HepG2 (cell line): ENCODE results near the gene PRKG1. TPM values are rescaled to one million over a fixed set of nuclear protein-coding genes. Genes with fewer than 3 reads are reported as not detected.

Experiments
- ASH2L ChIP-seq: fragments of 300-600, 200-600 bp; sonication (generic); IDR thresholded peaks from 2 replicates; pipeline ENCODE4 v1.7.0; 2017; ENCODE audit warnings: low read depth, mild to moderate bottlenecking, moderate library complexity, mixed read lengths, low read length; ENCODE audit not compliant: insufficient read length
- EZH2 ChIP-seq: conservative IDR thresholded peaks from 2 replicates; pipeline ENCODE4 v1.6.1; 2012; ENCODE audit warnings: mild to moderate bottlenecking, low read depth, low read length, moderate library complexity
- GTF2F1 ChIP-seq: fragments of 150-350 bp; IDR thresholded peaks from 2 replicates; pipeline ENCODE4 v1.6.1; 2014; ENCODE audit warnings: low read length
- HNRNPH1 ChIP-seq: fragments of 200-400 bp; formaldehyde crosslinking; optimal IDR thresholded peaks from 2 replicates; pipeline ENCODE3; 2017; ENCODE audit warnings: mild to moderate bottlenecking, low read depth, low read length
- ISL2 ChIP-seq: sonication (generic); formaldehyde crosslinking; IDR thresholded peaks from 2 replicates; pipeline ENCODE4 v1.5.0; 2020; ENCODE audit warnings: missing genetic modification reagents
- JUNB ChIP-seq: sonication (generic); formaldehyde crosslinking; IDR thresholded peaks from 2 replicates; pipeline ENCODE4 v1.8.0; 2022; ENCODE audit warnings: missing genetic modification reagents, mild to moderate bottlenecking, borderline replicate concordance
- KLF12 ChIP-seq: sonication (generic); formaldehyde crosslinking; IDR thresholded peaks from 2 replicates; pipeline ENCODE4 v1.4.0; 2020; ENCODE audit warnings: missing genetic modification reagents, borderline replicate concordance
- NCOR1 ChIP-seq: fragments of 200-600 bp; sonication (generic); IDR thresholded peaks from 2 replicates; pipeline ENCODE4 v1.7.0; 2017; ENCODE audit warnings: antibody characterized with exemption, low read length, borderline replicate concordance
- PHF8 ChIP-seq: sonication (generic); formaldehyde crosslinking; IDR thresholded peaks from 2 replicates; pipeline ENCODE4 v1.5.0; 2020; ENCODE audit warnings: missing genetic modification reagents
- SALL2 ChIP-seq: sonication (generic); formaldehyde crosslinking; IDR thresholded peaks from 2 replicates; pipeline ENCODE4 v1.8.1; 2023; ENCODE audit warnings: mild to moderate bottlenecking, missing genetic modification reagents, inconsistent platforms
- SOX5 ChIP-seq: IDR thresholded peaks from 2 replicates; pipeline ENCODE4 v1.6.1; 2016; ENCODE audit warnings: borderline replicate concordance
- TARDBP ChIP-seq: sonication (generic); formaldehyde crosslinking; IDR thresholded peaks from 2 replicates; pipeline ENCODE4 v1.8.0; 2022; ENCODE audit warnings: mild to moderate bottlenecking, missing genetic modification reagents
- ZFP1 ChIP-seq: IDR thresholded peaks from 2 replicates; pipeline ENCODE4 v1.6.1; 2016
- ZNF552 ChIP-seq: sonication (generic); formaldehyde crosslinking; IDR thresholded peaks from 2 replicates; pipeline ENCODE4 v1.9.0; 2022; ENCODE audit warnings: missing genetic modification reagents, mild to moderate bottlenecking, borderline replicate concordance
- ZNF556 ChIP-seq: sonication (generic); formaldehyde crosslinking; IDR thresholded peaks from 2 replicates; pipeline ENCODE4 v1.4.0; 2020; ENCODE audit warnings: mild to moderate bottlenecking, missing genetic modification reagents, borderline replicate concordance
- ZNF563 ChIP-seq: sonication (generic); formaldehyde crosslinking; IDR thresholded peaks from 2 replicates; pipeline ENCODE4 v1.8.0; 2022; ENCODE audit warnings: mild to moderate bottlenecking, moderate library complexity, missing genetic modification reagents
- ZNF747 ChIP-seq: sonication (generic); formaldehyde crosslinking; IDR thresholded peaks from 2 replicates; pipeline ENCODE4 v1.8.1; 2023; ENCODE audit warnings: missing genetic modification reagents, mild to moderate bottlenecking, borderline replicate concordance
- ZSCAN12 ChIP-seq: sonication (generic); formaldehyde crosslinking; IDR thresholded peaks from 2 replicates; pipeline ENCODE4 v1.9.0; 2021; ENCODE audit warnings: mild to moderate bottlenecking, missing genetic modification reagents
- polyA plus RNA-seq, 8 experiments: library from polyadenylated mRNA; depleted of rRNA in 3 of 8; stranded (reverse) in 7 of 8; unstranded in 1 of 8; fragments of >200 nt; fragmentation: Illumina TruSeq in 4 of 8; extraction: Trizol in 4 of 8; gene quantifications; 2 replicates each; pipeline versions ENCODE4 v1.2.1 to v1.2.3, GENCODE V29; 2011 to 2016; ENCODE audit warnings: low read depth in 4 of 8, missing spikeins in 1 of 8, mixed read lengths in 1 of 8; ENCODE audit not compliant: insufficient read depth in 1 of 8
- total RNA-seq, 5 experiments: library from RNA; depleted of rRNA; stranded (reverse); fragments of >200 nt; fragmentation: Illumina TruSeq; extraction: Trizol; gene quantifications; 2 replicates each; pipeline ENCODE4 v1.2.3, GENCODE V29; 2016; ENCODE audit warnings: low read depth in 1 of 5
- TF ChIP-seq, protein P1 (sequence below): sonication (generic); formaldehyde crosslinking; IDR thresholded peaks from 2 replicates; pipeline ENCODE4 v1.5.0; 2020; ENCODE audit warnings: mild to moderate bottlenecking, missing genetic modification reagents, borderline replicate concordance
- TF ChIP-seq, protein P2 (sequence below): sonication (generic); formaldehyde crosslinking; IDR thresholded peaks from 2 replicates; pipeline ENCODE4 v1.8.0; 2023; ENCODE audit warnings: mild to moderate bottlenecking, missing genetic modification reagents
- TF ChIP-seq, protein P3 (sequence below): sonication (generic); formaldehyde crosslinking; conservative IDR thresholded peaks from 2 replicates; pipeline ENCODE4 v1.8.0; 2022; ENCODE audit warnings: mild to moderate bottlenecking, moderate library complexity, missing genetic modification reagents

Gene PRKG1
- total and polyA plus RNA-seq, 2 of the 13 experiments (the other 11 are each of a cell fraction or from before 2014, with no cell fraction given): 0.01 TPM; not detected in 1

DNA sequence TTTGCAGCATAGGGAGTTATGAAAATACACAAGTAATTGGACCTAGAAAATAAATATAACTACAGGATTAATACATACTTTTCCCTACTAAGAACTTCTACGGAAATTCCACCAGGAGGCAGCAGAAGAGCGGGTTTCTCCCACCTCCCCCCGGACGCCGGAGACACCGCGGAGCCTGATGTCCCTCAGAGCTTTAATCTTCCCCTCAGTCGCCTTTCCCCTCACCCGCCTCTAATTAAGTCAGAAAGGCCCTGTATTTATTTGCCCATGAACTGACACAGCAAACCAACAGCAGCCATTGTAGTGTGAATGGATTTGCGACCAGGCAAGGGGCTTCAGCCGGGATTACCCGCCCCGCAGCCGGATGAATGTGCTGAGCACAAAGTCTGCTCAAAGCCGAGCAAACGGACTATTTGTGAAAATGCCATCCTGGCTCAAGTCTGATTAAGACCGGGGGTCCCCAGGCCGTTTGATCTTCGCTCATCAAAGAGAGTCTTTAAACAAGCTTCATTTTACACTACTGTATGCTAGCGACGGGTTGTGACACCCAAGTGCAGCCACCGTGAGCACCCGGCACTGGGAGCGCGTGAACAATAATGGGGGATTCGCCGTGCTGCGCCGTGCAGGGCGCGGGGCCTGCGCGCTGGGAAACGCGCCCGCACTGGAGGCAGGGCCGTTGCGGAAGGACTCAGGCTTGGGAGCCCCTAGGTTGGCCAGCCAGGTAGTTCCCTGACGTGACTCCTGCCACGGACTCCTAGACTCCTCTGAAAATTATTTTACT, 1234.2 kb downstream of the PRKG1 start (continued):
- TF ChIP-seq, protein P1, sequence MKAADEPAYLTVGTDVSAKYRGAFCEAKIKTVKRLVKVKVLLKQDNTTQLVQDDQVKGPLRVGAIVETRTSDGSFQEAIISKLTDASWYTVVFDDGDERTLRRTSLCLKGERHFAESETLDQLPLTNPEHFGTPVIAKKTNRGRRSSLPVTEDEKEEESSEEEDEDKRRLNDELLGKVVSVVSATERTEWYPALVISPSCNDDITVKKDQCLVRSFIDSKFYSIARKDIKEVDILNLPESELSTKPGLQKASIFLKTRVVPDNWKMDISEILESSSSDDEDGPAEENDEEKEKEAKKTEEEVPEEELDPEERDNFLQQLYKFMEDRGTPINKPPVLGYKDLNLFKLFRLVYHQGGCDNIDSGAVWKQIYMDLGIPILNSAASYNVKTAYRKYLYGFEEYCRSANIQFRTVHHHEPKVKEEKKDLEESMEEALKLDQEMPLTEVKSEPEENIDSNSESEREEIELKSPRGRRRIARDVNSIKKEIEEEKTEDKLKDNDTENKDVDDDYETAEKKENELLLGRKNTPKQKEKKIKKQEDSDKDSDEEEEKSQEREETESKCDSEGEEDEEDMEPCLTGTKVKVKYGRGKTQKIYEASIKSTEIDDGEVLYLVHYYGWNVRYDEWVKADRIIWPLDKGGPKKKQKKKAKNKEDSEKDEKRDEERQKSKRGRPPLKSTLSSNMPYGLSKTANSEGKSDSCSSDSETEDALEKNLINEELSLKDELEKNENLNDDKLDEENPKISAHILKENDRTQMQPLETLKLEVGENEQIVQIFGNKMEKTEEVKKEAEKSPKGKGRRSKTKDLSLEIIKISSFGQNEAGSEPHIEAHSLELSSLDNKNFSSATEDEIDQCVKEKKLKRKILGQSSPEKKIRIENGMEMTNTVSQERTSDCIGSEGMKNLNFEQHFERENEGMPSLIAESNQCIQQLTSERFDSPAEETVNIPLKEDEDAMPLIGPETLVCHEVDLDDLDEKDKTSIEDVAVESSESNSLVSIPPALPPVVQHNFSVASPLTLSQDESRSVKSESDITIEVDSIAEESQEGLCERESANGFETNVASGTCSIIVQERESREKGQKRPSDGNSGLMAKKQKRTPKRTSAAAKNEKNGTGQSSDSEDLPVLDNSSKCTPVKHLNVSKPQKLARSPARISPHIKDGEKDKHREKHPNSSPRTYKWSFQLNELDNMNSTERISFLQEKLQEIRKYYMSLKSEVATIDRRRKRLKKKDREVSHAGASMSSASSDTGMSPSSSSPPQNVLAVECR (CRISPR knock-in tag): peak; percentile 53; the same call in 1 of the 2 replicates
- peak; percentile 73; the same call in 1 of the 2 replicates for TF ChIP-seq EZH2
- TF ChIP-seq KLF12 (CRISPR knock-in tag): 0 out of 2 replicates have a peak, but pooled peaks have one; percentile 33
- TF ChIP-seq, protein P2, sequence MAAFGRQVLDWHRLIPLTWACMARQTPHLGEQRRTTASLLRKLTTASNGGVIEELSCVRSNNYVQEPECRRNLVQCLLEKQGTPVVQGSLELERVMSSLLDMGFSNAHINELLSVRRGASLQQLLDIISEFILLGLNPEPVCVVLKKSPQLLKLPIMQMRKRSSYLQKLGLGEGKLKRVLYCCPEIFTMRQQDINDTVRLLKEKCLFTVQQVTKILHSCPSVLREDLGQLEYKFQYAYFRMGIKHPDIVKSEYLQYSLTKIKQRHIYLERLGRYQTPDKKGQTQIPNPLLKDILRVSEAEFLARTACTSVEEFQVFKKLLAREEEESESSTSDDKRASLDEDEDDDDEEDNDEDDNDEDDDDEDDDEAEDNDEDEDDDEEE (CRISPR knock-in tag): peak; percentile 69
- no peak for TF ChIP-seq HNRNPH1
- TF ChIP-seq ZNF556 (CRISPR knock-in tag): no peak
- TF ChIP-seq SALL2 (CRISPR knock-in tag): peak; percentile 70; the same call in 1 of the 2 replicates
- 0 out of 2 replicates have a peak, but pooled peaks have one; percentile 37 for TF ChIP-seq NCOR1
- TF ChIP-seq TARDBP (CRISPR knock-in tag): peak; percentile 39; the same call in 1 of the 2 replicates
- peak; percentile 68 for TF ChIP-seq ZNF563
- TF ChIP-seq ZSCAN12: 0 out of 2 replicates have a peak, but pooled peaks have one; percentile 70
- TF ChIP-seq ZFP1 (CRISPR knock-in tag): no peak
- TF ChIP-seq SOX5 (CRISPR knock-in tag): peak; percentile 44; the same call in 1 of the 2 replicates
- no peak for TF ChIP-seq ZNF552
- no peak for TF ChIP-seq JUNB (CRISPR knock-in tag)
- peak; percentile 80 for TF ChIP-seq ISL2
- TF ChIP-seq ZNF747 (CRISPR knock-in tag): no peak
- TF ChIP-seq ASH2L: peak; percentile 29
- TF ChIP-seq GTF2F1: no peak
- TF ChIP-seq, protein P3, sequence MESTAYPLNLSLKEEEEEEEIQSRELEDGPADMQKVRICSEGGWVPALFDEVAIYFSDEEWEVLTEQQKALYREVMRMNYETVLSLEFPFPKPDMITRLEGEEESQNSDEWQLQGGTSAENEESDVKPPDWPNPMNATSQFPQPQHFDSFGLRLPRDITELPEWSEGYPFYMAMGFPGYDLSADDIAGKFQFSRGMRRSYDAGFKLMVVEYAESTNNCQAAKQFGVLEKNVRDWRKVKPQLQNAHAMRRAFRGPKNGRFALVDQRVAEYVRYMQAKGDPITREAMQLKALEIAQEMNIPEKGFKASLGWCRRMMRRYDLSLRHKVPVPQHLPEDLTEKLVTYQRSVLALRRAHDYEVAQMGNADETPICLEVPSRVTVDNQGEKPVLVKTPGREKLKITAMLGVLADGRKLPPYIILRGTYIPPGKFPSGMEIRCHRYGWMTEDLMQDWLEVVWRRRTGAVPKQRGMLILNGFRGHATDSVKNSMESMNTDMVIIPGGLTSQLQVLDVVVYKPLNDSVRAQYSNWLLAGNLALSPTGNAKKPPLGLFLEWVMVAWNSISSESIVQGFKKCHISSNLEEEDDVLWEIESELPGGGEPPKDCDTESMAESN (CRISPR knock-in tag): 0 out of 2 replicates have a peak, but pooled peaks have one; percentile 50
- TF ChIP-seq PHF8 (CRISPR knock-in tag): peak; percentile 61
